HG02870 (cell line): ENCODE data around the gene FZD4.
"Not testable (repeated sequence)": the region's sequence is repeated elsewhere in the genome, so short reads cannot be mapped to it uniquely, and the experiment has no call there.

ENCODE experiments used
- ATAC-seq: cut with Tn5 transposase; IDR thresholded peaks from one replicate; pipeline ENCODE4 v1.9.1; 2021; ENCODE audit warnings: mild to moderate bottlenecking, moderate library complexity; ENCODE audit not compliant: unreplicated experiment

FZD4 gene

DNA sequence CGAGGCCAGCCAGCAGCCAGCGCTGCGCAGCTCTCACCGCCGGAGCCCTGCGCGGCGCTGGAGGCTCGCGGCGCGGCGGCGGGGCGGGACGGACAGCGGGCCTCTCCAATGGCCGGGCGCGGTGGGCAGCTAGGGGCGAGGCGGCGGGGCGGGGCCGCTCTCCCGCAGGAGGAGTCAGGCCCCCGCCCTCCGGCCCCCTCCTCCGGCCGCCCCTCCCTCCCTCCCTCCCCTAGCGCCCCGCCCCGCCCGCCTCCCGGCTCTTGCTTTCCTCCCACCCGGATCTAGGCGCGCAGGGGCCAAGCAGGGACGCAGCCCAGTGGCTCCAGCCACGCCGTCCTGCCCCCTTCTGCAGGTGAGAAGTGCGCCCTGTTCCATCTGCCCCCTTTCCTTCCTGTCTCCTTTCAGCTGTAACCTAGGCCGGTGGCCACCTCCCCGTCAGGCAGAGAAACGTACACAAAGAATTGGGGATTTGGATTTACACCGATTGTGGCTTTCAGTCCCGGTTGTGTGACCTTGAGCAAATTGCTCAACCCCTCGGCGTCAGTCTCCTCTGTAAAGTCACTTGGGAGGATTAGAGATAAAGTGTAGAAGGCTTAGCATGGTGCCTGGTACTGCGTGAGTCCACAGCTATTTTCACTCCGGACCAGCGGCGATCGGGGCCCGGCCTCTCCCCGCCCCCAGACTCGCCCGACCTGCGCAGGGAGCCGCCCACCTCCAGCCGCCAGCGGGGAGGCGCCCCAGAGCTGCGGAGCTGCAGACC, at the start of gene FZD4:
FZD4 (minus strand) TSS at position 35 of the 760 bp plus-strand sequence. CDS start 310 bp downstream, outside the sequence.
- ATAC-seq = peak; percentile 93

DNA sequence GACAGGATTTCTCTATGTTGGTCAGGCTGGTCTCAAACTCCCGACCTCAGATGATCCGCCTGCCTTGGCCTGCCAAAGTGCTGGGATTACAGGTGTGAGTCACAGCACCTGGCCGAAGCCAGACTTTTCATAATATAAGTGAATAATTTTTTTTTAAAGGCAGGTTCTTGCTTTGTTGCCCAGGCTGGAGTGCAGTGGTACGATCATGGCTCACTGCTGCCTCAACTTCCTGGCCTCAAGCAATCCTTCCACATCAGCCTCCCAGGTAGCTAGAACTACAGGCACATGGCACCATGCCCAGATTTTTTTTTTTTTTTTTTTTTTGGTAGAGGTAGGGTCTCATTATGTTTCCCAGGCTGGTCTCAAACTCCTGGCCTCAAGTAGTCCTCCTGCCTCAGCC, 49.1 kb upstream of the FZD4 start:
- not testable (repeated sequence) for ATAC-seq

DNA sequence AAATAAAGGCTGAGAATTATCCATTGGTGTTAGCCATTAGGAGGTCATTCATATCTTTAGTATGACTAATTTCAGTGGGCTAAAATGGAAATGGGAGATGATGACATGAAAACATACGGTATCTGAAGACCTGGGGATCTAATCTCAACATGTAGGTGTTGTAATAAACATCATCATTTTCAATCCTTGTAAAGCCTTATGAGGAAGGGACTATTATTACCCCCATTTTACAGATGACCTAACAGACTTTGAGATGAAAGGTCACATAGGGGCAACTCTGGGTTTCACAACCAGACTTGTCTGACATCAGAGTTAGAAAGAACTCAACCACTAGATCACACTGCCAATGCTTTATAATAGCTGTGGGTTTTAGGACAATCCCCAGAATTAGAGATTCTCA, 47.7 kb upstream of the FZD4 start:
- ATAC-seq = no peak

DNA sequence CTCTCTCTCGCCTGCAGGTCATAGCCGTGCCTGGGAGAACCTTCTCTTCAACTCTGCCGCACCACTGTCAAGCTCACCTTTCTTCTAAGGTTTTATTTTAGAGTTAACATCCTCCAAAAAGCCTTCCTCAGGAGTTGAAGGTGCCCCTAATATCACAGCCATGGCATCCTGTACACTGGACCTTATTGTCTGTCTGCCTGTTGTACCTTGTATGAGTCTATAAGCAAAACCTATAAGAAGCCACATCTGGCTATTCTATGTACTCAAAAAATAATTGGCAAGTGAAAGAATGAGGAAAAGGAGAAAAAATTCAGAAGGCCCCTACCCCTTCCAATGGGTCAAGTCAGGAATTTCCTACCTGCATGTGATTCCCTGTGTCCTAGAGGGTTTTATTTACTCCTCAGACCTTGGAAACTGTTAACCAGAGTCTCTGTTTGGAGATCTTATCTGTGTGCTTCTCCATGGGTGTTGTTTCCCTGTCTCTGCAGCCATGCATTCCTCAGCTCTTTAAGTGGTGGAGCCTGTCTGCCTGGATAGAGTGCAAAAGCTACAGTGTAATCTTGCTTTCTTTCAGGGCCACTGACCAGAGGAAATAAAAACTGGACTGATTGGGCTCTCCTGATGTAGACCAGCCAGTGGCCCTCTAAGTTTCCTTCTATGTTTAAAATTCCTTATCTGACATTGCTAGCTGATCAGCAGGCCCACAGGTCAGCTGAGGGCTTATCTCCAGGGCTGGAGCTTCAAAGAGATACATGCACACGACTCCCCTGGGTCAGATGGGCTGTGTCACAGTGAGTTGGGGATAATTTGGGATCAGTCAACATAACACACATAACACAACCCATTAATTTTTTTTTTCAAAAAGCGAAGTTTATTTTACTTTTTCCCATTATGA, 44.9 kb upstream of the FZD4 start:
- ATAC-seq = no peak

DNA sequence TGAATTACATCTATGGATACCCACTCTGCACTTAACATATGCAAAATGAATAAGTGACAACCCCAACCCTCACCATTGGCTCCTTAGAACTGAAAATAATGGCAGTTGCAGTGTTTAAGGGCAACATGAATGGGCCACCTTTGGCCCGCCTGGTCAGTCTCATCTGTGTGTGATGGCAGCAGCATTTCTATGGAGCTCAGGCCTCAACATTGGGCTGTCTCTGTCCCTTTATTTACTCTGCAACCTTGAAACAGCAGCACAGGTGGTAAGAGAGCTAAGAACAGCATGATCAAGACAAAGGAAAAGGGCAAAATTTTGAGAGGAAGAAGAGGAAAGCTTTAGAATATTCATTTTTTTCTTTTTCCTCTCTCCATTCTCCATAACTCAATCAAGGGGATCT, 44.2 kb upstream of the FZD4 start:
- no peak for ATAC-seq

DNA sequence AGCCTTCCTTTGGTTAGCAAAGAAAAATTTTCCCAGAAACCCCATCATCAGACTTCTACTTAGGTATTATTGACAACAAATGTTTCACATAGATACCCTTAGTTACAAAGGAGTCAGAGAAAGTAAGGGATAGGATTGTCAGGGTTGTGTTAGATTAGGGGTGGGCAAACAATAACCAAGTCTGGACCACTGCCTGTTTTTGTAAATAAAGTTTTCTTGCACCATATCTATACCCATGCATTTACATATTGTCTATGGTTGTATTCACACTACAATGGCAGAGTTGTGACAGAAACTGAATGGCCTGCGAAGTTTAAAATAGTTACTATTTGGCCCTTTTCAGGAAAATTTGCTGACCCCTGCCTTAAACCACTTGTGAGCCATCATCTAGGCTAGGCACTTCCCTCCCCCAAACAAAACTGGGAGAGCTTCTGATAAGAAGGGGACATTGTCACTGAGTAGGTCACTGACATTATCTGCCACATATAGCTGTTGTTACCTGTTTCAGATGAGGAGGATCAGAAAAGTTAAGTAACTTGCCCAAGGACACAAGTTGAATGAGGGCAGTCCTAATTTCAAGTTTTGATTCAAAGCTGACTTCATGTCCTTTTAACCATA, 41.9 kb upstream of the FZD4 start:
- ATAC-seq = no peak

DNA sequence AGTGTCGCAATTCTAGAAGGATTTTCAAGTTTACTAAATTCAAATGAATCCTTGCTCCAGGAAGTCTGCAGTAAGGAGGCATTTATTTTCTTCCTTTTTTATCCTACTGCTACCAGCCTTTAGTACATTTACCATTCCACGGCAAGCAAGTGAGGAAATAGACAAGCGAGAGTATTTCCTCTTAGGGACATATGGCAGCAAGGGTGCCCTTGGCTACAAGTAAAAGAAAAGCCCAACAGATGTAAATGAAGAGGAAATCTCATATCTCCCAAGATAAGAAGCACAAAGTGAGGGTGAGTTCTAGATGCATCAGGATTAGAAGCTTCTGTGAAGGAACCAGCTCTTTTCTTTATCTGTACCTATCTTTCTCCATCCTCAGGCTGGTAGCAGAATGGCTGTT, 37.8 kb upstream of the FZD4 start:
- ATAC-seq = no peak

DNA sequence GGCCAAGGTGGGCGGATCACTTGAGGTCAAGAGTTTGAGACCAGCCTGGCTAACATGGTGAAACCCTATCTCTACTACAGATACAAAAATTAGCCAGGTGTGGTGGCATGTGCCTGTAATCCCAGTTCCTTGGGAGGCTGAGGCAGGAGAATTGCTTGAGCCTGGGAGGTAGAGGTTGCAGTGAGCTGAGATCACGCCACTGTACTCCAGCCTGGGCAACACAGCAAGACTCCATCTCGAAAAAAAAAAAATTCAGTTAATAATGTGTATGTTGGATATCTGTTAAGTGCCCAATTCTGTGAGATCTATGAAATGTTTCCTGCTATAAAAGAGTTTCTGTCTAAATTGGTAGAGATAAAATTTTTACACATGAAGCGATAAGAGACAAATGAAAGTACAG, 37.1 kb upstream of the FZD4 start:
- not testable (repeated sequence) for ATAC-seq

DNA sequence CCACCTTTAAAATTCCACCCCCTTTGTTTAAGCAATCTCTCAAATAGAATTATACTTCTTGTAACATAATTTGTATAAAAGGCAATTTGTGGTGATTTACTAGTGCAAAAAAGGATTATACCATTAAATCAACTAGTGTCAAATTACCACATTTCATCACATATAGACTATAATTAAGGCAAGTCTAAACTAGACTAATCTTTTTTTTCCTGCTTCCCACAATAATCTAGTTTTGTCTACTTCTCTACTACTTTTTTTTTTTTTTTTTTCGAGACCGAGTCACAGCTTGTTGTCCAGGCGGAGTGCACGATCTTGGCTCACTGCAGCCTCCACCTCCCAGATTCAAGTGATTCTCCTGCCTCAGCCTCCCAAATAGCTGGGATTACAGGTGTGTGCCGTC, 36.1 kb upstream of the FZD4 start:
- no peak for ATAC-seq

DNA sequence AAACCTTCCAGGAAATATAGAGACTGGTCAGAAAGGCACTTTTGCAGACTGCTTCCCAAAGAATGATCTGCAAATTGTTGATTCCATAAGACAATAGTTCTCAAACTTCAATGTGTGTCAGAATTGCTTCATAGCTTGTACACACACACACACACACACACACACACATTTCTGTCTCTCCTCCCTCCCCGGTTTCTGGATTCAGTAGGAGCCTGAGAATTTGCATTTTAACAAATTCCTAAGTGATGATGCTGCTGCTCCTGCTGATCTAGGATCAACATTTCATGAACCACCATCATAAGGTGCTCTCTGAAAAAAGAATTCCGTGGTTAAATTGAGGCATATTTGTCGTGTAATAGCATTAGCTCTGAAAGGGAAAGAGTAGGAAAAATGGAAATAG, 35.3 kb upstream of the FZD4 start:
- ATAC-seq = no peak

DNA sequence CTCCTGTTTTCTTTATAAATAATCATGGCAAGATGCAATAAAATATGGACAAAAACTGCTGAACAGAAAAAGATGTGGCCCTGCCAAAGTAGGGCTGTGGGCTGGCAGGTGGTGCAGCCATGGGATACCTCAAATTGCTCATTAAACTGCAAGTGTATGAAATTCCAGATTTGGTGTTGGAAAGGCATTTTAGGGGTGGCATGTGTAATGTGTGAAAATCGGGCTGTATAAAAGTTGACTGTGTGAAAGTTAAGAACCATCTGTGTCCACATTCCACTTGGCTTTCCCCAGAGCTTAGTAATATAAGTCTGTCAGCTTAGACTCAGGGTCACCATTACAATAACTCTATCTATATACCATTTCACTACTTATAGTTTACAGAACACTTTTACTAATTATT, 34.8 kb upstream of the FZD4 start:
- no peak for ATAC-seq

DNA sequence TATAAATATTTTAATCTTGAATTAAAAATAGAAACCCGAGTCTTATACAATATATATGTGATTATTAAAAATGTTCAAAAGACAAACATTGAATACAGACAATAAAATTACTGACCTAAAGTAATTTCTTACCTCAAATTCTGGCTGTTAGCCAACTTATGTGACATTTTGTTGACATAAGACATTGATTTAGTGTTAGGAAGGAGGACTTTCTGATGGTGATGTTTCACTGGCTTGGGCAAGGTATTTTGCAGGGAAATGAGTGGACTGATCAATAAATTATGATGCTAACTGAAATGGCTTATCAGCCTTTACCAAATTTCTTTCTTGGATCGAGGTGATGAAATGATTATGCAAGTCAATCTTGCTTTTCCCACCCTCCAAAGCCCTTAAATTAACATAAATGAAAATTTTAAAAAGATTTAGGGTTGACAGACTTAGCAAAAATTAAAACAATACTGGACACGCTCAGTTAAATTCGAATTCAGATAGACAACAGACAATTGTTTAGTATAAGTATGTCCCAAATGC, 33.2 kb upstream of the FZD4 start:
- ATAC-seq = no peak

DNA sequence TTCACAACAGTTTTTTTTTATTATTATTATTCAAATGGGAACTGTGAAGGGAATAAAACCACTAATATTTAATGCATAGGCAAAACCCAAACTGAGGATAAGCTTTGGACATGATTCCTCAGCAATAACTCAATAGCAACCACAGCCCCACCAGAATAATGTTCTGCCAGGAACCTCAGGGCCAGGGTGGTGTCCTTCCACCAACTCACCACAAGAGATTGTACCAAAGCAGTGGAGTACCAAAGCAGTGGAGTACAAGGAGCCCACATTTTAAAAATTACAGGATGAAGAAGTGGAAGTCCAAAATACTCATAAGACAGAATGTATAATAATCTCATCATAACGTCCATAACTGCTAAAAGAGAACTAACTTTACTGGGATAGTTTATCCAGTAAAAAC, 32.5 kb upstream of the FZD4 start:
- no peak for ATAC-seq

DNA sequence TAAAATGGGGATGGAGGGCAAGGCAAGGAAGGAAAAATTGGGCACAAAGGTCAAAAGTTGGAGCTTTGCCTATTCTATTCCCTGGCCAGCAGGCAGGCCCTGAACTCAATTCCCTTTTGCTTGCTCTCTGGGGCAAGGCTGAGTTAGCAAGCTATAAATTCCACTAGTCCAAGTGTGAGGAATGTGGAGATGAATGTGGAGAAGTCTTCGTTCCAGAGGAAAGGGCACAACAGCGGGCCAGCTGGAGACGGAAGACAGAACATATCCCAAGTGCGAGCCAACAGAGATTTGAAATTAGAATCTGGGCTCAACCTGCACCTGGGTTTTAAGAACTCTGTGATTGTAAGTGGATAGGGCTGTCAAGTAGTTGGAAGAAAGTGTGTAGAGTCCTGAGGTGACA, 29.5 kb upstream of the FZD4 start:
- ATAC-seq = no peak

DNA sequence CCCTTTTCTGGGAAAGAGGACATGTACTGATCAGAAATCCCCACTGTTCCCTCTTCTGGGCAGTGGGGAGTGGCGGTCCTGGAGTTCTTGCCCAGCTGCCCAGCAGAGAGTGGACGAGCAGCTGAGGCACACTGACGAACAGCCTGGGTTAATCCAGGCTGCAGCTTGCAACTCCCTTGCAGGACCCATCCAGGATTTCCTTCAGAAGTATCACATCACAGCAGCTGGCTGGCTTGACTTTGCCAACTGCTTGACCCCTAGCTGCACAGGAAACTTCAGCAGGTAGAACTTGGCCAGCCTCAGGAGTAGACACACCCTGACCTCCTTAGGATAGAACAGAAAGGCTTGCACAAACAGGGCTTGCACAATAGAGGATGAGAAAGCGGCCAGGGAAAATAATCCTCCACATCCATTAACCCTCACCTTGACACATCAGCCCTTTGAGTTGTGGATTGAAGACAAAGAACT, 27.9 kb upstream of the FZD4 start:
- ATAC-seq = no peak

DNA sequence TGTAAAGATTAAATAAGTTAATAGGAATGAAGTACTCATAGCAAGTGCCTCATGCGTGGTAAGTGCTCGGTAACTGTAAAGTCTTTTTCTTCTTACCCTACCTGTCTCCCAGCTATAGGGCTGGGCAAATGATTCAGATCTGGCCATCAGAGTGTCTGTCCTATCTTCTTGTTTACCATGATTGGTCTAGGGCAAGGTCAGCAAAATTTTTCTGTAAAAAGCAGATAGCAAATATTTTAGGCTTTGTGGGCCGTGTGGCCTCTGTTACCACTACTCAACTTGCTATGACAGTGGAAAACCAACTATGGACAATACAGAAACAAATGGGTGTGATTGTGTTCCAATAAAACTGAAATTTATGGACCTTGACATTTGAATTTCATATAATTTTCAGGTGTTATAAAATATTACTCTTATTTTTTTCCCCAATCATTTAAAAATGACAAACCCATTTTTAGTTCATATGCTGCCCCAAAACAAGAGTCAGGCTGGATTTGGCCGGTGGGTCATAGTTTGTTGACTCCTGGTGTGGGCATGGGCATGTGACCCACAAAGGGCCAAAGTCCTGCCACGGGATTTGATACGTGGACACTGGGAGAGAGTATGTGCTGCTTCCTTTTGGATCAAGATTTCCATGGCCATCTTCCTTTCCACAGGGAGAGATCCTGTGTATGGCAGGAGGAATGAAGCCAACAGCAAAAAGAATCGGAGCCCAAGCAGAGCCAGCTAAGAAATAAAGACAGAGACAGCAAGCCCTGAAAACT, 26.8 kb upstream of the FZD4 start:
- no peak for ATAC-seq

DNA sequence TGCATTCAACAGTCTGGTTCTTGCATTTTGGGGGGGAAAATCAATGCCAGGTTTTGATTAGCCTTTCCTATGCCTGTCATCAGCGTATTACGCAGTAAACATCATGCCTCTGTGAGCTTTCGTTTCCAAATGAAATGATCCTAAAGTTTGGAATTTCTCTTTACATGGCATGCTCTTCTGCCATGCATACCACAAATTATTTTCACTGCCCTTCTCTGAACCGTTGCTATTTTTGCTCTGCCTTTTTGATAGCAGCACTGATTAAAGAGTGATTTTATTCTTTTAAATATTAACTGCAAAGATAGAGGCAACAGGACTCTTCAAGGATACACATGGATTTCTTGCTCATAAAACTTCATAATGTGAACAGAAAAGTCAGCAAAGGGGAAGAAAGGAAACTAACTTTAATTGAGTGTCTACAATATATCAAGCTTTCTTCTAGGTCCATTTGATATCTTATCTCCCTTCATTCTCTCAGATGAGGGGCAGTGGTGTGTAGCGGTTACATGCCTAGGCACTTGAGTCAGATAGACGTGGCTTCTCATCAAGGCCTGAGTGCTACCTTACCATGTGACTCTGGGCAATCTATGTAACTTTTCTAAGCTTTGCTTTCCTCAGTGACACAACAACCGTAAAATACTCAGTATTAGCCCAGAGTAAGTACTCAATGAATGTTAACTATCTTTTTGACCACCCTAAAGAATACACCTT, 25.0 kb upstream of the FZD4 start:
- no peak for ATAC-seq

DNA sequence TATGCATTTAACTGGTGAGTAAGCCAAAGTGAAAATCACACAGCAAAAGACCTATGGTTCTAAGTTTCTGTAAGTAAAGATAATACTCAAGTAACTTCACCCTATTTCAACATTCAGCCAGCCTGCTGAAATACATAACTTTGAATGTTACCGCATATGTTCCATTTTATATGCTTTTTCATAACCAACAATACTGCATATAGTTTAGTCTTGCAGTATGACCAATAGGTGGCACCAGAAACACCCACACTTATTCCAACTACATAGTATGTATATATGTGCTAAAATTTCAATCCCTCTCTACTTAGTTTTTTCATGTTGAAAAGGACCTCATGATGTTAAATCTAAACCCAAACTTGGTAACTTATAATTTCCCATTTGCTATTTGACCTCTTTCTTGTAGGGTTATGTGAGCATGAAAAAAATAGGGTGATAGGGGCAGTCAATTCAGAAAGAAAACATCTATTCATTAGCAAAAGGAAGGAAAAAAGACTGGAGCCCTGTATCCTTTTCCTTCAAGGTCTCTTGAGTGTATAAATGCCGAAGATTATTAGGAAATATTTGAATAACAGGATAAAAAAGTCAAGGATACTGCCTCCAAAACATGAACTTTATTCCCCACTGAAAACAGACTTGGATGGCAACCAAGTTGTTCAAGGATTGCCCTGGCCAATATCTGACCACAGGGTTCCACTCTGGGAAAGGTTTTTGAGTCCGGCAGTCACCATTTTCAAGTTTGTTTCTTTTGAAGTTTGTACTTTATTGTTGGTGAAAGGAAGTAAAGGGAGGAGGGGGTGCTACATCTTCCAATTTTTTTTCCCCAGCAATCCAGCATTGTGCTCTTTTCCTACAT, 23.8 kb upstream of the FZD4 start:
- peak; percentile 74 for ATAC-seq

DNA sequence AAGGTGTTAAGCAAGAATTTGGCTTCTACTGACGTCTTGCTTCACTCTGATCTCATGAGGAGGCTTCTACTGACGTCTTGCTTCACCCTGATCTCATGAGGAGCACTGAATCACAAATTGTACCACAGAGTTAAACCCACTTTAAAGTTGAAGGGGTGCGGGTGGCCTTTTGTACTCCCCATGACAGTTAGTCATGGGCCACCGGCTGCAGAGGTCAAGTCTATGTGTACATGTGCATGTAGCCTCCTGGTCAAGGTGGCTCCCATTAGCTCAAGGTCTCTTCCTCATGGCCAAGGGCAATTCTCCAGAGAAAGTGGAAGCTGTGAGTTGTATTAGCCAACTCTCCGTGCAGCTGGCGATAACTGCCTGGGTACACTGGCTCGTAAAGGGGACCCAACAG, 23.1 kb upstream of the FZD4 start:
- no peak for ATAC-seq
